Right hindlimb (tissue), 1 donor: ENCODE results near the gene PDXP.

Source experiments
- DNase-seq: peaks from one replicate; pipeline ENCODE4 v3.0.0-alpha.2; 2018

PDXP gene

DNA sequence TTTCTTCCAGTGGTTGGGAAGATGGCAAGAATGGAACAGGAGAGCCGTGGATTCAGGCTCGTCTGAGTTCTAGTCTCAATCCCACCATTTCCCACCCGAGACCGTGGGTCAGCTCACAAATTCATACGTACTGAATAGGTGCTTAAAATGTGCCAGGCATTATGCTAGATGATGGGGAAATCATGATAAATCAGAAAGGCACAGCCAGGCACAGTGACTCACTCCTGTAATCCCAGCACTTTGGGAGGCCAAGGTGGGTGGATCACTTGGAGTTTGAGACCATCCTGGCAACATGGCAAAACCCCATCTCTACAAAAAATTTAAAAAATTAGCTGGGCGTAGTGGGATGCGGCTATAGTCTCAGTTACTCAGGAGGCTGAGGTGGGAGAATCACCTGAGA, 45.4 kb downstream of the PDXP start:
- no peak for DNase-seq

- no peak for DNase-seq
These were observed 46.1 kb downstream of the PDXP start for GRCh38 chr22:37704645-37705044.

- no peak for DNase-seq
These were observed 46.7 kb downstream of the PDXP start for GRCh38 chr22:37705205-37705604.

DNA sequence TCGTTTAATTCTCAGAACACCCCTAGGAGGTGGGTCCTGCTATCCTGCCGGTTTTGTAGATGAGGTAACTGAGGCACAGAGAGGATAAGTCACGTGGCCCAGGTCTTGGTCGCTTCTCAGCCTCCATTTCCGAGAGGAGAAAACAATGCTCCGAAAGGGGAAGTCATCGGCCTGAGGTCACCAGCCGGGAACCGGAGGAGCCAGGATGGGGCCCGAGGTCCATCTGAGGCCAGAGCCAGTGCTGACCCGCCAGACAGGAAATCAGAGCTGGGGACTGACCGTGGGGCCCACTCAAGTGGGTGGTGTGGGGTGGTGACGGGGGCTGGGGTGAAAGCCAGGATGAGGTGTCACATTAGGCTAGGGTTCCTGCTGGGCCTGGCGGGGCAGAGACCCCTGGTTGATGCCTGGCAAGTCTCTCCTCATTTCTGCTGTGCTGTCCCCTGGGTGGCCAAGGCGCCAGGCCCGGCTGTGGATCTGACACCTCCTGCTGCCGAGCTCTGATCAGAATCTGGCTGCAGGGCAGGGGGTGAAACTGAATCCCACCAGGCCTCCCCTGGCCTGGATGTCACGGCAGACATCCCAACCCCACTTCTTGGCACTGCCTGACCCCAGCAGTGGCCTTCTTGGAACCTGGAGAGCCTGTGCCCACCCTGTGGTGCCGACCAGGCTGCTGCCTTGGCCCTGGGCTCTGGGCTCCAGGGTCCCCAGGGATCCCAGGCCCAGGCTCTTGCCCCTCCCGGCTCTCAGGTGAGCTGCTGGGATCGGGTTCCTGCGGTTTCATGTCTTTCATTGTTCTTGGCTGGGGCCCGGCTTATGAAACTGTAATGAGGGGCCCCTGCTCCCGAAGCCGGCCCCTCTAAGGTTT, 50.3 kb downstream of the PDXP start:
- no peak for DNase-seq

- no peak for DNase-seq
These were observed 50.9 kb downstream of the PDXP start for GRCh38 chr22:37709445-37709765.

GRCh38 chr22:37710675-37711074, 52.2 kb downstream of the PDXP start:
- DNase-seq = no peak

DNA sequence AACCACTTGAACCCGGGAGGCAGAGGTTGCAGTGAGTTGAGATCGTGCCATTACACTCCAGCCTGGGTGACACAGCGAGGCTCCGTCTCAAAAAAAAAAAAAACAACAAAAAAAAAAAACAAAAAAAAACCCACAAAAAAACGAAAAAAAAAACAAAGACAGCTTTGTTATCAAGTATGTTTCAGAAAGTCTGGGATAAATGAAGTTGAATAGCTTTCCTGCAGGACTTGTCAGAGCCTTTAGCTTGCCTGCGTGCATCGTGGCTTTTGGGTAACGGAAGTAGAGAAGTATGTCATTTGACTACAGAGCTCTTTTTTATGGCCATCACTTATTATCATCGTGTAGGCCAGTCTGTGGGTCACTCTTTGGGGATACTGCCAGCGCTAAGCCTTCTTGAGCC, 53.0 kb downstream of the PDXP start:
- no peak for DNase-seq

DNA sequence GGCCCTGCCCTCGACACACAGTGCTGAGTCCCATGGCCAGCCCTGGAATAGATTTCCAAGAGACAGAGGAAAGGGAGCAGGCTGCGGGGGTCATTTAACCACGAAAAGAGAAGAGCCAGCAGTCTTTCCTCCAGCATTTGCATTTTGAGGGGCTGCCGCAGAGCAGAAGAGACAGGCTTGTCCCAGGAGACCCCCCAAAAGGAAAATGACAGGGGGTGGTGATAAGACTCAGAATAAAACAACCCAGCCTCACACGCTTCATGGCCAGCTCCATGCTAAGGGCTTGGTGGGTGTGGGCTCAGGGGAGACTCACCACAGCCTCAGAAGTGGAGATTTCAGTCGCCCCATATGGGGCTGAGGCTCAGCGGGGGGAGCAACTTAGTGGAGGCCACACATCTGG, 55.2 kb downstream of the PDXP start:
- no peak for DNase-seq

GRCh38 chr22:37714634-37715033, 56.1 kb downstream of the PDXP start:
- no peak for DNase-seq

GRCh38 chr22:37715760-37716159, 57.2 kb downstream of the PDXP start:
- DNase-seq = no peak
